Measurements from ENCODE around the gene SNAPC1. TPM values are rescaled to one million over a fixed set of nuclear protein-coding genes. Genes with fewer than 3 reads are reported as not detected.

Gene SNAPC1
- total and polyA plus RNA-seq, 7 donors = 0.92 to 7.8 (median 4.1) TPM

GRCh38 chr14:61836807-61837206 lies 74.6 kb downstream of the SNAPC1 start:
- Histone ChIP-seq H3K27ac (no peak overlapping the region), H3K27me3 (no peaks in the 10 kb centered on the region), H3K4me3 (no peak overlapping the region), H3K36me3 (no peaks in the 10 kb centered on the region), H3K4me1 (no peaks in the 10 kb centered on the region), H3K9me3 (no peaks in the 10 kb centered on the region)
- DNase-seq = no peak
- 76 to 96% methylated on average over 1 of the region's 1 CpG for WGBS, 2 donors
- no peak for TF ChIP-seq EP300 (IDR thresholded peaks at IDR 0.05)
- no peak for TF ChIP-seq POLR2A (IDR thresholded peaks at IDR 0.05)
- TF ChIP-seq, protein P1, sequence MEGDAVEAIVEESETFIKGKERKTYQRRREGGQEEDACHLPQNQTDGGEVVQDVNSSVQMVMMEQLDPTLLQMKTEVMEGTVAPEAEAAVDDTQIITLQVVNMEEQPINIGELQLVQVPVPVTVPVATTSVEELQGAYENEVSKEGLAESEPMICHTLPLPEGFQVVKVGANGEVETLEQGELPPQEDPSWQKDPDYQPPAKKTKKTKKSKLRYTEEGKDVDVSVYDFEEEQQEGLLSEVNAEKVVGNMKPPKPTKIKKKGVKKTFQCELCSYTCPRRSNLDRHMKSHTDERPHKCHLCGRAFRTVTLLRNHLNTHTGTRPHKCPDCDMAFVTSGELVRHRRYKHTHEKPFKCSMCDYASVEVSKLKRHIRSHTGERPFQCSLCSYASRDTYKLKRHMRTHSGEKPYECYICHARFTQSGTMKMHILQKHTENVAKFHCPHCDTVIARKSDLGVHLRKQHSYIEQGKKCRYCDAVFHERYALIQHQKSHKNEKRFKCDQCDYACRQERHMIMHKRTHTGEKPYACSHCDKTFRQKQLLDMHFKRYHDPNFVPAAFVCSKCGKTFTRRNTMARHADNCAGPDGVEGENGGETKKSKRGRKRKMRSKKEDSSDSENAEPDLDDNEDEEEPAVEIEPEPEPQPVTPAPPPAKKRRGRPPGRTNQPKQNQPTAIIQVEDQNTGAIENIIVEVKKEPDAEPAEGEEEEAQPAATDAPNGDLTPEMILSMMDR (IDR thresholded peaks at IDR 0.05) = no peak
- no peak for TF ChIP-seq POLR2AphosphoS5 (IDR thresholded peaks at IDR 0.05)
- intact Hi-C loops (cut with DNase I) = loop anchor here (1.0 kb wide), 1 partner anchor 376 kb away; no protein-coding TSS in a partner anchor

DNA sequence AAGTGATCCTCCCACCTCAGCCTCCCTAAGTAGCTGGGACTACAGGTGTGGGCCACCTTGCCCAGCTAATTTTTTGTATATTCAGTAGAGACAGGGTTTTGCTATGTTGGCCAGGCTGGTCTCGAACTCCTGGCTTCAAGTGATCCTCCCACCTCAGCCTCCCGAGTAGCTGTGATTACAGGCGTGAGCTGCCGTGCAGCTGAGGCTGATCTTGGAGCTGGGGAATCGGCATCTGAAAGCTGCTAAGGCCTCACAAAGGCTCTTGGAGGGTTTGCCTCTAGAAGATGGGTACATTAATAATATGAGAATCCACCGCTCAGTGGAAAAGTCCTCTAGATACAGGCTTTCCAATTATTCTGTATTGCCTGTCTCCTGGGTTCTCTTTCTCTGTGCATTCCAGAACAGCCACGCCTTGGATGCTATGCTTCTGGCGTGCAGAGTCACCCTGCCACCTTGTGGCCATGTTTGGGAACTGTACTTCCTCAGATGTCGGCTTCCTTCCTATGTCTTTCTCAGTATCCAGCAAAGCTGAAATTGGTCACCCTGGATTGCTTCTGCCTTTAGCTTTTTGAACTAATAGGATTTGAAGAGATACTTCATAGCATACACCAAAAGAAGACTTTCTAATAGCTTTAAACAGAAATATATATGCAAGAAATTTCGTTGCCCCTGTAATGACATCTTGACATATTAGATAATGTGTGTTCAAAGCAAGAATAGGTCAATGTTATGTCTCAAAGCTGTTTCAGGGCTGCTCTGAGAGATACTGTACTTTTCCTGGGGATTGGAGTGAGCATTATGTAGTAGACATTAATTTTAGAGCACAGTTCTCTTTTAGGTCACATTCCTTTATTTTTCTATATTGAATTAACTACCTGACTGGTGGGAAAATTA lies 75.4 kb downstream of the SNAPC1 start:
- Histone ChIP-seq H3K36me3 (no peaks in the 10 kb centered on the region), H3K4me3 (no peak overlapping the region), H3K9me3 (no peaks in the 10 kb centered on the region), H3K27ac (no peak overlapping the region), H3K27me3 (no peaks in the 10 kb centered on the region), H3K4me1 (no peaks in the 10 kb centered on the region)
- 37 to 47% methylated on average over 10 of the region's 10 CpGs for WGBS, 2 donors
- peak; percentile 86 for DNase-seq
- intact Hi-C loops (cut with DNase I) = loop anchor here (1.0 kb wide), 1 partner anchor 376 kb away; no protein-coding TSS in a partner anchor
- no peak for TF ChIP-seq POLR2AphosphoS5 (IDR thresholded peaks at IDR 0.05)
- TF ChIP-seq, protein P1 (IDR thresholded peaks at IDR 0.05) = peak; percentile 72 to 92 (median 84)

GRCh38 chr14:61838661-61839245 lies 76.5 kb downstream of the SNAPC1 start:
- H3K4me3 ChIP-seq = no peak overlapping the region
- intact Hi-C loops (cut with DNase I) = no loop called here
- H3K27me3 ChIP-seq = no peaks in the 10 kb centered on the region
- no peak overlapping the region for H3K27ac ChIP-seq
- H3K4me1 ChIP-seq = no peaks in the 10 kb centered on the region
- H3K9me3 ChIP-seq = no peaks in the 10 kb centered on the region
- H3K36me3 ChIP-seq = no peaks in the 10 kb centered on the region
- TF ChIP-seq EP300 (IDR thresholded peaks at IDR 0.05) = no peak
- no peak for TF ChIP-seq POLR2A (IDR thresholded peaks at IDR 0.05)
- no peak for TF ChIP-seq POLR2AphosphoS5 (IDR thresholded peaks at IDR 0.05)
- TF ChIP-seq, protein P1 (IDR thresholded peaks at IDR 0.05) = no peak
- no peak for DNase-seq
- 73 to 85% methylated on average over 5 of the region's 5 CpGs for WGBS, 2 donors

GRCh38 chr14:61839507-61839906 lies 77.3 kb downstream of the SNAPC1 start:
- WGBS, 2 donors = 66 to 75% methylated on average over 4 of the region's 4 CpGs
- H3K27me3 ChIP-seq = no peaks in the 10 kb centered on the region
- no peak for DNase-seq
- H3K4me3 ChIP-seq = no peak overlapping the region
- no peaks in the 10 kb centered on the region for H3K9me3 ChIP-seq
- H3K36me3 ChIP-seq = no peaks in the 10 kb centered on the region
- no peaks in the 10 kb centered on the region for H3K4me1 ChIP-seq
- intact Hi-C loops (cut with DNase I) = no loop called here
- H3K27ac ChIP-seq = no peak overlapping the region
- TF ChIP-seq, protein P1 (IDR thresholded peaks at IDR 0.05) = no peak
- no peak for TF ChIP-seq EP300 (IDR thresholded peaks at IDR 0.05)
- TF ChIP-seq POLR2AphosphoS5 (IDR thresholded peaks at IDR 0.05) = no peak
- no peak for TF ChIP-seq POLR2A (IDR thresholded peaks at IDR 0.05)
